ENCODE measurements around the gene UBR2. TPM values are rescaled to one million over a fixed set of nuclear protein-coding genes. Genes with fewer than 3 reads are reported as not detected.
A peak's percentile ranks its signal among the peaks of the same experiment; 100 is the strongest.

The UBR2 gene
- total and polyA plus RNA-seq, 2 of the 13 experiments (the other 11 are each of a cell fraction or from before 2014, with no cell fraction given): 17.6 to 29.3 TPM

- TF ChIP-seq ZNF160 (CRISPR knock-in tag; IDR thresholded peaks at IDR 0.05) (no peak; the same call in 1 of the 2 replicates), ZNF646 (CRISPR knock-in tag; IDR thresholded peaks at IDR 0.05) (peak; percentile 64; the same call in 1 of the 2 replicates), ZNF451 (CRISPR knock-in tag; IDR thresholded peaks at IDR 0.05) (peak; percentile 84; the same call in 1 of the 2 replicates), MZF1 (CRISPR knock-in tag; IDR thresholded peaks at IDR 0.05; ENCODE audit: borderline replicate concordance) (no peak), THRA (CRISPR knock-in tag; IDR thresholded peaks at IDR 0.05; ENCODE audit: borderline replicate concordance) (peak; percentile 67), TERF1 (CRISPR knock-in tag; IDR thresholded peaks at IDR 0.05) (no peak), ZNF557 (CRISPR knock-in tag; IDR thresholded peaks at IDR 0.05) (no peak), TRIM22 (IDR thresholded peaks at IDR 0.05) (no peak), SALL2 (CRISPR knock-in tag; IDR thresholded peaks at IDR 0.05) (peak; percentile 87), ZNF570 (CRISPR knock-in tag; IDR thresholded peaks at IDR 0.05; ENCODE audit: borderline replicate concordance) (no peak), ZMAT5 (CRISPR knock-in tag; IDR thresholded peaks at IDR 0.05; ENCODE audit: borderline replicate concordance, low read depth) (no peak), HNF4A (CRISPR knock-in tag; IDR thresholded peaks at IDR 0.05) (no peak; the same call in 1 of the 2 replicates), SNAI1 (CRISPR knock-in tag; IDR thresholded peaks at IDR 0.05; ENCODE audit: borderline replicate concordance) (peak; percentile 85; the same call in 1 of the 2 replicates), FOXO4 (CRISPR knock-in tag; conservative IDR thresholded peaks at IDR 0.05) (0 out of 2 replicates have a peak, but pooled peaks have one; percentile 8)
These were observed at the start of gene UBR2 (continued) for GRCh38 chr6:42563697-42564505.
